Hematopoietic multipotent progenitor cell treated with erythropoietin and hydrocortisone succinate and interleukin-3 and kit ligand, for 4 days (in vitro differentiated cells): ENCODE results near the gene COPB1.

ENCODE experiments used
- DNase-seq: peaks from one replicate; pipeline ENCODE4 v3.0.0-alpha.2; 2015

The COPB1 gene

GRCh38 chr11:14506532-14506931 lies 6.9 kb upstream of the COPB1 start:
- no peak for DNase-seq

- no peak for DNase-seq
Observed at GRCh38 chr11:14503023-14503422, 3.4 kb upstream of the COPB1 start.

GRCh38 chr11:14502039-14502438 lies 2.4 kb upstream of the COPB1 start:
- DNase-seq, result no peak

- peak; percentile 86 for DNase-seq
Observed at GRCh38 chr11:14500181-14500651, 605 bp upstream of the COPB1 start.

GRCh38 chr11:14499178-14499559 lies 442 bp downstream of the COPB1 start:
- DNase-seq, result peak; percentile 82

GRCh38 chr11:14480716-14481115 lies 18.9 kb downstream of the COPB1 start:
- no peak for DNase-seq

GRCh38 chr11:14471127-14471526 lies 28.5 kb downstream of the COPB1 start:
- no peak for DNase-seq

- DNase-seq, result no peak
Observed at GRCh38 chr11:14463623-14464022, 36.0 kb downstream of the COPB1 start.

GRCh38 chr11:14460147-14460546 lies 39.5 kb downstream of the COPB1 start:
- DNase-seq, result no peak

GRCh38 chr11:14458377-14458776 lies 41.2 kb downstream of the COPB1 start:
- no peak for DNase-seq

- DNase-seq, result no peak
Observed at GRCh38 chr11:14455648-14456430, 43.8 kb downstream of the COPB1 start.

GRCh38 chr11:14454861-14455632 lies 44.6 kb downstream of the COPB1 start:
- peak; percentile 66 for DNase-seq

- DNase-seq, result peak; percentile 64
Observed at GRCh38 chr11:14451825-14452224, 47.8 kb downstream of the COPB1 start.

- no peak for DNase-seq
Observed at GRCh38 chr11:14449302-14449714, 50.3 kb downstream of the COPB1 start.

GRCh38 chr11:14448240-14448639 lies 51.4 kb downstream of the COPB1 start:
- DNase-seq, result no peak

GRCh38 chr11:14446701-14447169 lies 52.9 kb downstream of the COPB1 start:
- no peak for DNase-seq

- no peak for DNase-seq
Observed at GRCh38 chr11:14445542-14446530, 53.8 kb downstream of the COPB1 start.

- no peak for DNase-seq
Observed at GRCh38 chr11:14444441-14445189, 55.0 kb downstream of the COPB1 start.

GRCh38 chr11:14443638-14444037 lies 56.0 kb downstream of the COPB1 start:
- DNase-seq, result no peak

GRCh38 chr11:14435717-14436512 lies 63.7 kb downstream of the COPB1 start:
- peak; percentile 91 for DNase-seq

GRCh38 chr11:14425621-14426020 lies 74.0 kb downstream of the COPB1 start:
- DNase-seq, result no peak
